ENCODE data around the gene HEBP1.

The HEBP1 gene

DNA sequence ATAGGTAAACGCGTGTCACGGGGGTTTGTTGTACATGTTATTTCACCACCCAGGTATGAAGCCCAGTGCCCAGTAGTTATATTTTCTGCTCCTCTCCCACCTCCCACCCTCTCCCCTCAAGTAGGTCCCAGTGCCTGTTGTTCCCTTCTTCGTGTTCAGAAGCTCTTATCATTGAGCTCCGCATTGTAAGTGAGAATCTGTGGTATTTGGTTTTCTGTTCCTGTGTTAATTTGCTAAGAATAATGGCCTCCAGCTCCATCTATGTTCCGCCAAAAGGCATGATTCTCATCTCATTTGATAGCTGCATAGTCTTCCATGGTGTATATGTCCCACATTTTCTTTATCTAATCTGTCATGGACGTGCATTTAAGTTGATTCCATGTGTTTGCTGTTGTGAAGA lies 41.2 kb downstream of the HEBP1 start:
- no peaks in the 10 kb centered on the region for H3K9me3 ChIP-seq (ENCODE audit: control insufficient read depth, insufficient read depth, low read length)
- no peak overlapping the region for H3K4me3 ChIP-seq (ENCODE audit: low read length)
- WGBS (ENCODE audit: insufficient coverage, insufficient read length), result no CpG with 5 or more reads among the region's 7 CpGs
- no peaks in the 10 kb centered on the region for H3K36me3 ChIP-seq (ENCODE audit: control insufficient read depth, insufficient read depth, low read length)
- H3K4me1 ChIP-seq (ENCODE audit: control insufficient read depth, insufficient read depth, low read length), result no peaks in the 10 kb centered on the region
- DNase-seq (ENCODE audit: low read depth, low spot score), result no peak
- H3K27me3 ChIP-seq (ENCODE audit: control insufficient read depth, insufficient read depth, low read length), result no peaks in the 10 kb centered on the region
- no peak overlapping the region for H3K27ac ChIP-seq (ENCODE audit: low read length)

DNA sequence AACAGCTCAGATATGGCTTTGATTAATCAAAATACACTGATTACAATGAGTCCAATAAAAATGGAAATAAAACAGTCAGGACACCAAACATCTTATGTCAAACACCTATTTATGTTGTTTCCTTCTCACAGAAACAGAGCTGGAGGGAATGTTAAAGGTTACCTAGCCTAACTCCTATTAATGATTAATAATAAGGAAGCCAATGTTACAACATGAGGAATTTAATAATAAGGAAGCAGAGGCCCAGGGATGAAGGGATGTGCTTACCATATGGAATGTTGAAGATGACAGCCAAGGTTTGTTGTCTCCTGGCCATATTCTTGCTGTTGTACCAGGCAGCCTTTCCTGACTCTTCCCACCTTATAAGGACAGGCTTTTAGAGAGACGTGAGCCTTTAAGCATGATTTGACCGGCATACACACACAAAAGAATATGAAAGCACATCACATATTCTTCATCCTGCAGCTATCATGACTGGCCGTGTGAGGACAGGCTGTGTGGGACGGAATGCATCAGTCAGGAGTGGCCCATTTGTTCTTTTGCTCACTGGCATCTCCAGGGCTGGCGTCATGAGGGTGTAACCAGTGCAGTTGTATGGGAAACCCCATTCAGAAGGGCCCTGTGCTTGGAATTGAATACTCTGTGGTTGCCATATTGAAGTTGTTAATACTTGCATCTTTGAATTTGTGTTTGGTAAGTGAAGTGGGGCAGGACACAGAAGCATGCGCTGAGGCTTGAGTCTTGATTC lies 45.0 kb downstream of the HEBP1 start:
- Histone ChIP-seq H3K27me3 (ENCODE audit: control insufficient read depth, insufficient read depth, low read length) (no peaks in the 10 kb centered on the region), H3K9me3 (ENCODE audit: control insufficient read depth, insufficient read depth, low read length) (no peaks in the 10 kb centered on the region), H3K4me1 (ENCODE audit: control insufficient read depth, insufficient read depth, low read length) (no peaks in the 10 kb centered on the region), H3K36me3 (ENCODE audit: control insufficient read depth, insufficient read depth, low read length) (no peaks in the 10 kb centered on the region), H3K27ac (ENCODE audit: low read length) (no peak overlapping the region), H3K4me3 (ENCODE audit: low read length) (no peak overlapping the region)
- WGBS (ENCODE audit: insufficient coverage, insufficient read length), result no CpG with 5 or more reads among the region's 6 CpGs
- no peak for DNase-seq (ENCODE audit: low read depth, low spot score)

DNA sequence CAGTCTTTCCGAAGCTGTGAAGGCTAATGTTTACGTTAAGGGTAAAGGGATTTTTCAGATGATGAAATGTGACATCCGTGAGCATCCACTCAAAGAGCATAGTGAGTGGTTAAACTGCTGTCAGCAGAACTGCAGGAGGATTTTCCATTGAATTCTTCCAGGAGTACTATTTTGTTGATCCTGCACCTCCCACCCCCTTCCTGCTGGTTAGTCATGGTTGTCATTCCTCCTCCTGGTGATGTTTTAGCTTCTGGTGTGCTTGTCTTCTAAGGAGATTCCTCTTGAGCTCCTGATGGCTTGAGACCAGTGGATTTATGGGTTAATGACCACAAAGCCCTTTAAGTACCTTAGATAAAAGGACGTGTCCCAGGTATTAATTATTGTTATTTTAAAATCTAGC lies 45.7 kb downstream of the HEBP1 start:
- no peaks in the 10 kb centered on the region for H3K27me3 ChIP-seq (ENCODE audit: control insufficient read depth, insufficient read depth, low read length)
- no CpG with 5 or more reads among the region's 4 CpGs for WGBS (ENCODE audit: insufficient coverage, insufficient read length)
- no peak for DNase-seq (ENCODE audit: low read depth, low spot score)
- no peaks in the 10 kb centered on the region for H3K4me1 ChIP-seq (ENCODE audit: control insufficient read depth, insufficient read depth, low read length)
- H3K36me3 ChIP-seq (ENCODE audit: control insufficient read depth, insufficient read depth, low read length), result no peaks in the 10 kb centered on the region
- no peak overlapping the region for H3K4me3 ChIP-seq (ENCODE audit: low read length)
- H3K27ac ChIP-seq (ENCODE audit: low read length), result no peak overlapping the region
- H3K9me3 ChIP-seq (ENCODE audit: control insufficient read depth, insufficient read depth, low read length), result no peaks in the 10 kb centered on the region

DNA sequence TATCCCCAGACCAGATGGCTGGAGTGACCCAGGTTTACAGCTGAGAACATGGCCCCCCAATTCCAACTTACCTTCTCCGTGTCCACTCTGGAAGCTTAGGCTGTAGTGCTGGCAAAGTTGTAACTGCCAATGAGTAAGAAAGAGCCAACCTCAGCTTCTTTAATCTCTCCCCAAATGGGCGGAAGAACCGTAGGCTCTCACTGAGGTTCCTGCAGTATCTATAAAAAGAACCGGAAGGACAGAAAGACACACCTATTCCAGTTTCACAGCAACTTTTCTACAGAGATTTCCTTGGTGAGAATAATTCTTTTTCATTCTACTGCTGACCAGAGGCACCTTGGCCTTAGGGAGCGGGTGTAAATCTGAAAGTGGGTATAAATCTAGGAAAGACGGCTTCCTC lies 48.0 kb downstream of the HEBP1 start, which contains the start of gene GPRC5D:
TSS of gene GPRC5D (minus strand) at position 135 of the 400 bp plus-strand sequence. CDS start 1,786 bp downstream, outside the sequence.
- WGBS (ENCODE audit: insufficient coverage, insufficient read length), result no CpG with 5 or more reads among the region's 6 CpGs
- Histone ChIP-seq H3K27ac (ENCODE audit: low read length) (no peak within 1 kb of the TSS), H3K36me3 (ENCODE audit: control insufficient read depth, insufficient read depth, low read length) (no peaks in the 10 kb centered on the region), H3K9me3 (ENCODE audit: control insufficient read depth, insufficient read depth, low read length) (no peaks in the 10 kb centered on the region), H3K27me3 (ENCODE audit: control insufficient read depth, insufficient read depth, low read length) (no peaks in the 10 kb centered on the region), H3K4me1 (ENCODE audit: control insufficient read depth, insufficient read depth, low read length) (no peaks in the 10 kb centered on the region), H3K4me3 (ENCODE audit: low read length) (no peak within 1 kb of the TSS)
- no peak for DNase-seq (ENCODE audit: low read depth, low spot score)

DNA sequence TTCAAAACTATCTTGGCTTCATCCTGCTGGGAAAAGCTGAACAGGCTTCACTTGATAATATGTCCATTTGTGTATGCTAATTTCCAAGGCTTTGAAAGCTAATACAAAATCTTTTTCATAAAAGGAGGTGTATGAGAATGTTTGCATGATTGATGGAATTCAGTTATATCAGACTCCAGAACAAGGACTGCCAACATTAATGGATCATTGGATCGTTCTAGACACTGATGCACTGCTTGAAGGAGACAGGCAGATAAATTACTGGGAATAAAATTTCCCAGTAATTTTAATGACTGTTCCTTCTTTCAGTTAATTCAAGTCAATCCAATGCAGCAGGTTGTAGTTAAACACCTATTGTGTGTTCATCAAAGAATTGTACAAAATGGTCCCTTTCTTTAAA lies 48.6 kb downstream of the HEBP1 start:
- H3K27ac ChIP-seq (ENCODE audit: low read length), result no peak overlapping the region
- no CpG with 5 or more reads among the region's 1 CpG for WGBS (ENCODE audit: insufficient coverage, insufficient read length)
- H3K9me3 ChIP-seq (ENCODE audit: control insufficient read depth, insufficient read depth, low read length), result no peaks in the 10 kb centered on the region
- no peak for DNase-seq (ENCODE audit: low read depth, low spot score)
- H3K4me1 ChIP-seq (ENCODE audit: control insufficient read depth, insufficient read depth, low read length), result no peaks in the 10 kb centered on the region
- H3K36me3 ChIP-seq (ENCODE audit: control insufficient read depth, insufficient read depth, low read length), result no peaks in the 10 kb centered on the region
- H3K4me3 ChIP-seq (ENCODE audit: low read length), result no peak overlapping the region
- H3K27me3 ChIP-seq (ENCODE audit: control insufficient read depth, insufficient read depth, low read length), result no peaks in the 10 kb centered on the region

DNA sequence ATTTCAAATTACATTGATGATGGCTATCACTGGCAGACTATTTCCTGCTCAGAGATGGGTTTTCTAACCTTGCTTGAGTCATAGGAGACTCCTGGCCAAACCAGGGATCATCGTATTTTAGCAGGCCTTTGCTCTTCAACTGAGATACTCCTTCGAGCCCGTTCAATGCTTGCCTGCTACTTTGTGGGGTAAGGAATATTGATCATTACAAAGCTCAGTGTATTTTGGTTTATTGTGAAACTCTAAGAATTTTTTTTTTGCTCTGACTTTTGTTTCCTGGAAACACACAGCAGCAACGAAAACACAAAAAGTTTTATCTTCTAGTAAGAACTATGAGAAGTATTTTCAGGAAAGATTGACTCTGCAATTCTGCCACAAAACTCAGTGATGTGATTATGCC lies 52.2 kb downstream of the HEBP1 start:
- no peak for DNase-seq (ENCODE audit: low read depth, low spot score)
- Histone ChIP-seq H3K27ac (ENCODE audit: low read length) (no peak overlapping the region), H3K4me1 (ENCODE audit: control insufficient read depth, insufficient read depth, low read length) (no peaks in the 10 kb centered on the region), H3K36me3 (ENCODE audit: control insufficient read depth, insufficient read depth, low read length) (no peaks in the 10 kb centered on the region), H3K9me3 (ENCODE audit: control insufficient read depth, insufficient read depth, low read length) (no peaks in the 10 kb centered on the region), H3K27me3 (ENCODE audit: control insufficient read depth, insufficient read depth, low read length) (no peaks in the 10 kb centered on the region), H3K4me3 (ENCODE audit: low read length) (no peak overlapping the region)
- WGBS (ENCODE audit: insufficient coverage, insufficient read length), result no CpG with 5 or more reads among the region's 4 CpGs

DNA sequence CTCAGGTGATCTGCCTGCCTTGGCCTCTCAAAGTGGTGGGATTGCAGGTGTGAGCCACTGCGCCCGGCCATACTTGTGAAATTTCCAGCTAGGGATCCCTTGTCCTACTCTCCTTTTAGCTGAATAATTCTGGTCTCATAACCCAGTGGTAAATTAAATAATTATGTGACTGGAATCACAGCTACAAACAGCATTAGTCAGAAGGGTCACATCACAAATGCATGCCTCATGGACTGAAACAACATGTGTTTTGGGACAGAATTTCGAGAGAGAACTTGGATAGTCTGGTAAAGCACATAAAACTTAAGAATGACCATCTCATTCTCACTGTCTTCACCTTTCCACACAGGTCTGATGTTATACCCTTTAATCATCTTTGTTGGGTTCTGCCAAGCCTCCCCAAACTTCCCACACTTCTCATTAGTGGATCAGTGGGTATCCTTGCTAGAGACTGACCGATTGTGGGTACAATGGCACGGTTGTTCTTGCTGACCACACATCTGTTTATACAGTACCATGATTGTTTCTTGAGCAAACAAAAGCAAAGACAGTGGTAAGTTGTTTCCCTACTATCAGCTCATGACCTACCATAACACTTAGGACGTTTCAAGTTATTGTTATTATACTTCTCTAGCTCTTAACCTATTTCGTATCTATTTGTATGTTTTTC lies 53.2 kb downstream of the HEBP1 start:
- H3K27me3 ChIP-seq (ENCODE audit: control insufficient read depth, insufficient read depth, low read length), result no peaks in the 10 kb centered on the region
- no peaks in the 10 kb centered on the region for H3K36me3 ChIP-seq (ENCODE audit: control insufficient read depth, insufficient read depth, low read length)
- no peaks in the 10 kb centered on the region for H3K9me3 ChIP-seq (ENCODE audit: control insufficient read depth, insufficient read depth, low read length)
- H3K4me3 ChIP-seq (ENCODE audit: low read length), result no peak overlapping the region
- WGBS (ENCODE audit: insufficient coverage, insufficient read length), result no CpG with 5 or more reads among the region's 7 CpGs
- DNase-seq (ENCODE audit: low read depth, low spot score), result no peak
- no peak overlapping the region for H3K27ac ChIP-seq (ENCODE audit: low read length)
- no peaks in the 10 kb centered on the region for H3K4me1 ChIP-seq (ENCODE audit: control insufficient read depth, insufficient read depth, low read length)

DNA sequence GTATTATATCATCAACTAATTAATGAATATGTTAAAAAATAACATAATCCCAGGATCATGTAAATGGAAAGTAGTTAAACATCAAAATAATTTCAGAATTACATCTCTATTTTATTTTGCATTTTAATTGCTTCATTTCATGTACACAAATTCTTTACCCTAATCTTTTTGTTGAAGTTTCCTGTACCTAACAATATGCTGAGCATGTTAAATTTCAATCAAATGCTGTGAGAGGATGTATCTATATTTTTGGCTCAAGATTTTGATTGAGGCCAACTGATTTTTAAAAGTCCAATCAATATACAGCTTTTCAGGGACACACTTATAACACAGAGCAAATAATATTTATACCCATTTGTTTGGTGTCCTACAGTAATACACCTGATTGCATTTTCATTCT lies 54.5 kb downstream of the HEBP1 start:
- no peak for DNase-seq (ENCODE audit: low read depth, low spot score)
- Histone ChIP-seq H3K4me1 (ENCODE audit: control insufficient read depth, insufficient read depth, low read length) (no peaks in the 10 kb centered on the region), H3K27me3 (ENCODE audit: control insufficient read depth, insufficient read depth, low read length) (no peaks in the 10 kb centered on the region), H3K9me3 (ENCODE audit: control insufficient read depth, insufficient read depth, low read length) (no peaks in the 10 kb centered on the region), H3K36me3 (ENCODE audit: control insufficient read depth, insufficient read depth, low read length) (no peaks in the 10 kb centered on the region), H3K4me3 (ENCODE audit: low read length) (no peak overlapping the region), H3K27ac (ENCODE audit: low read length) (no peak overlapping the region)

DNA sequence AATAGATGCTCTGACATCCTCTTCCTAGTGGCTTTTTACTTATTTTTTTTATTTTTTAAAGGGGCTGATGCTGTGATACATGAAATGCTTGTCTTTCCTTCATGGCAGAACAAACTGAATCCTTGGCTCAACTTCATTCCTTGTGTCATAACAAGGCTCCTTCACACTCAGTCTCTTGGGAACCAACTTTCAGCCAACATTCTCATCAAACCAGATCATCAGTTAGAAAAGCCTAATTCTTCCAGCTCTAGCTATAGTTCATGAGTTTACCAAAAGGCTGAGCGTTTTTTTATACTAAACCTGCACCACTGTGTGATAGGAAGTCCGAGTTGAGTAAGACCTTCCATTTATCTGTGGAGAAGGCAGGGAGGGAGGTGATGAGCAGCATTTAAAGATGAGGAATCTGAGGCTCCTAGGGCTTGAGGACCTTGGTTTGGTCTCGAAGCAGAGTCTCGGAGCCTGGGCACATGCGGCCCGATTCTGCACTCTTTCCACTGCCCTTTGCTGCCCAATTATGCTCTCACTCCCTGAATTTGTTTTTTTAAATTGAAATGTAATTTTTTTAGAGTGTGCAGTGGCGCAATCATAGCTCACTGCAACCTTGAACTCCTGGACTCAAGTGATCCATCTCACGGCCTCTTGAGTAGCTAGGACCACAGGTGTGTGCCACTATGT lies 56.3 kb downstream of the HEBP1 start:
- H3K27ac ChIP-seq (ENCODE audit: low read length), result no peak overlapping the region
- no peaks in the 10 kb centered on the region for H3K4me1 ChIP-seq (ENCODE audit: control insufficient read depth, insufficient read depth, low read length)
- DNase-seq (ENCODE audit: low read depth, low spot score), result no peak
- no peak overlapping the region for H3K4me3 ChIP-seq (ENCODE audit: low read length)
- no peaks in the 10 kb centered on the region for H3K27me3 ChIP-seq (ENCODE audit: control insufficient read depth, insufficient read depth, low read length)
- no peaks in the 10 kb centered on the region for H3K36me3 ChIP-seq (ENCODE audit: control insufficient read depth, insufficient read depth, low read length)
- no peaks in the 10 kb centered on the region for H3K9me3 ChIP-seq (ENCODE audit: control insufficient read depth, insufficient read depth, low read length)
- WGBS (ENCODE audit: insufficient coverage, insufficient read length), result no CpG with 5 or more reads among the region's 8 CpGs

DNA sequence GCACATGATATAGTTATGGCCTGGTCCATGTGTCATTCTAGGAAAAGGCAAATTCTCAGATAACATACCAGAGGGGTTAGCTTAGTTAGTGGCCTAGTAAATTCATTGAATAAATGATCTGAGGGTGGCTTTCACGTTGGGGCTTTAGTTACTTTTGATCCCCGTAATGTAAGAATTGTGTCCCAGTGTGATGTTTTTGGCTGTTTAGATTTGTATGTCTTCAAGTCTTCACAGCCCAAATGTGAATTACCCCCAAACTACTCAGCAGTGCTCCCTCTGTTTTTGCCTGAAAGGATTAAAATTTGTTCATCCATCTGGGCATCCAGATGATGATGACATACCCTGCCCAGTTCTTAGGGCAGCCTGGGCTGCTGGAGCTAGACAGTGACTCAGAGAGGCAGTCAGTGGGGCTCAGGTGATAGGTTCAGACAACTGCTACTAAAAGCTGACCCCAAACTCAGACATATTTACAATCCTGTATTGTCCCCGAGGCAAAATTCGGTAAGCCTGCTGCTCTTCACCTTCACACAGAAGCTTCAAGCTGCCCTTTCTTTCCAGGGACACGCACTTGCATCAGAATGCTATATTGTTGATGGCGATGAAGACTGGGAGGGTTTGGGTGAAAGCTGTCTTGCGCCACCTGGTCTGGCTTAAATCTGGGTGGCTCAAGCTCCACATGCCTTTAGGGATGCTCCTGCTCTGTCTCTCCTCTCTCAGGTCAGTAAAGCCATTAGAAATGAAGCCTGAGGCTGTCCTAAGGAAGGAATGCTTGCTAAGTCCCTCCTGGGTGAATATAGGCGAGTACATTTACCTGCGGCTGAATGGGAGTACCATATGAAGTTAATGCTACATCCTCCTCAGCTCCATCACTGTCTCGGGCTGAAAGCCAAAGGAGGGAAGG lies 58.4 kb downstream of the HEBP1 start:
- Histone ChIP-seq H3K27ac (ENCODE audit: low read length) (no peak overlapping the region), H3K4me3 (ENCODE audit: low read length) (no peak overlapping the region), H3K27me3 (ENCODE audit: control insufficient read depth, insufficient read depth, low read length) (no peaks in the 10 kb centered on the region), H3K36me3 (ENCODE audit: control insufficient read depth, insufficient read depth, low read length) (no peaks in the 10 kb centered on the region), H3K9me3 (ENCODE audit: control insufficient read depth, insufficient read depth, low read length) (no peaks in the 10 kb centered on the region), H3K4me1 (ENCODE audit: control insufficient read depth, insufficient read depth, low read length) (no peaks in the 10 kb centered on the region)
- DNase-seq (ENCODE audit: low read depth, low spot score), result no peak
- WGBS (ENCODE audit: insufficient coverage, insufficient read length), result no CpG with 5 or more reads among the region's 10 CpGs
